MCF 10A (cell line): ENCODE measurements around the gene TAF4. TPM values are rescaled to one million over a fixed set of nuclear protein-coding genes. Genes with fewer than 3 reads are reported as not detected.

Source experiments
- BruUV-seq: library from RNA; stranded (reverse); fragments of 400-500 nt; replicated peaks from 2 replicates; lab custom pipeline; 2021; lab: Mats Ljungman, UMichigan
- CTCF ChIA-PET: fragments of 300-600 bp; sonication (Branson Sonifier 250); formaldehyde crosslinking; extraction: SDS; loops from one replicate; lab custom pipeline; 2021; ENCODE audit warnings: antibody characterized with exemption, inconsistent platforms; lab: Yijun Ruan, JAX
- POLR2A ChIA-PET: fragments of 300-600, 350-650 bp; sonication (Branson Sonifier 250); formaldehyde crosslinking; extraction: SDS; loops from one replicate; lab custom pipeline; 2020; ENCODE audit warnings: antibody characterized with exemption, inconsistent platforms; lab: Yijun Ruan, JAX
- DNase-seq: peaks from one replicate; pipeline ENCODE4 v3.0.0-alpha.2; 2018; ENCODE audit not compliant: unreplicated experiment
- H3K27ac Mint-ChIP-seq: one replicate; pipeline ENCODE4 v1.8.0; 2022; ENCODE audit warnings: mild to moderate bottlenecking, low read depth, mixed read lengths; ENCODE audit not compliant: unreplicated experiment
- H3K27me3 Mint-ChIP-seq: one replicate; pipeline ENCODE4 v1.8.0; 2022; ENCODE audit warnings: mixed read lengths; ENCODE audit not compliant: insufficient read depth, unreplicated experiment
- H3K36me3 Mint-ChIP-seq: one replicate; pipeline ENCODE4 v1.8.0; 2022; ENCODE audit warnings: mild to moderate bottlenecking, moderate library complexity, mixed read lengths; ENCODE audit not compliant: insufficient read depth, unreplicated experiment
- H3K4me1 Mint-ChIP-seq: one replicate; pipeline ENCODE4 v1.8.0; 2022; ENCODE audit warnings: mixed read lengths; ENCODE audit not compliant: insufficient read depth, unreplicated experiment
- H3K4me3 Mint-ChIP-seq: one replicate; pipeline ENCODE4 v1.8.0; 2022; ENCODE audit warnings: mild to moderate bottlenecking, moderate library complexity, mixed read lengths; ENCODE audit not compliant: unreplicated experiment
- H3K9me3 Mint-ChIP-seq: one replicate; pipeline ENCODE4 v1.8.0; 2022; ENCODE audit warnings: mixed read lengths; ENCODE audit not compliant: unreplicated experiment
- intact Hi-C: fragments of 100-400 bp; cut with micrococcal nuclease; formaldehyde crosslinking; loops from 2 replicates; pipeline ENCODE4 v1.14.1; 2022
- total RNA-seq: library from RNA; stranded (reverse); gene quantifications from 2 replicates; pipeline ENCODE4 v1.2.3, GENCODE V29; 2022
- TF ChIP-seq, protein P1 (sequence below): fragments of 200-600 bp; IDR thresholded peaks from one replicate; pipeline ENCODE4 v1.8.0; 2022; ENCODE audit warnings: antibody characterized with exemption, mild to moderate bottlenecking; ENCODE audit not compliant: unreplicated experiment

TAF4 gene
- total RNA-seq, 1 experiment from 2014 or later, result 15.9 TPM

DNA sequence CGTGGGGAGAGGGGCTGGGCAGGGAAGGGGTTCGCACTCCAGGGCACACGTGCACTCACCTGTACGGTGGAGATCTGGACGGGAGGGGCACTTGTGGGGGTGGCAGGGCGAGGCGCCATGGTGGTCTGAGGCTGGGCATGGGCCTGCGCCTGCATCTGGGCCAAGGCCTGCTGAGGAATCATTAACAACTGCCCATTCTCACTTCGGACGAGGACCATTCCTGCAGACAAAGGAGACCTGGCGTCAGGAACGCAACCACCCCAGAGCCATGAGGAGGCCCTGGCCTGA is 51.2 kb downstream of the TAF4 start:
- intact Hi-C loops, result no loop called here
- TF ChIP-seq, protein P1, sequence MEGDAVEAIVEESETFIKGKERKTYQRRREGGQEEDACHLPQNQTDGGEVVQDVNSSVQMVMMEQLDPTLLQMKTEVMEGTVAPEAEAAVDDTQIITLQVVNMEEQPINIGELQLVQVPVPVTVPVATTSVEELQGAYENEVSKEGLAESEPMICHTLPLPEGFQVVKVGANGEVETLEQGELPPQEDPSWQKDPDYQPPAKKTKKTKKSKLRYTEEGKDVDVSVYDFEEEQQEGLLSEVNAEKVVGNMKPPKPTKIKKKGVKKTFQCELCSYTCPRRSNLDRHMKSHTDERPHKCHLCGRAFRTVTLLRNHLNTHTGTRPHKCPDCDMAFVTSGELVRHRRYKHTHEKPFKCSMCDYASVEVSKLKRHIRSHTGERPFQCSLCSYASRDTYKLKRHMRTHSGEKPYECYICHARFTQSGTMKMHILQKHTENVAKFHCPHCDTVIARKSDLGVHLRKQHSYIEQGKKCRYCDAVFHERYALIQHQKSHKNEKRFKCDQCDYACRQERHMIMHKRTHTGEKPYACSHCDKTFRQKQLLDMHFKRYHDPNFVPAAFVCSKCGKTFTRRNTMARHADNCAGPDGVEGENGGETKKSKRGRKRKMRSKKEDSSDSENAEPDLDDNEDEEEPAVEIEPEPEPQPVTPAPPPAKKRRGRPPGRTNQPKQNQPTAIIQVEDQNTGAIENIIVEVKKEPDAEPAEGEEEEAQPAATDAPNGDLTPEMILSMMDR, result no peak
- DNase-seq, result no peak
- no TSS peak for BruUV-seq
- POLR2A ChIA-PET, result interaction anchor here (0.6 to 1.0 kb wide), 2 partner anchors 107 to 223 kb away, joined by 3 to 4 read pairs; no protein-coding TSS in a partner anchor
- CTCF ChIA-PET, result interaction anchor here (0.7 kb wide), 1 partner anchor 113 kb away, joined by 6 read pairs; no protein-coding TSS in a partner anchor
- Mint-ChIP-seq H3K27me3 (no peaks in the 10 kb centered on the region), H3K36me3 (peaks cover 23% of the 10 kb centered on the region), H3K27ac (no peak overlapping the region), H3K9me3 (no peaks in the 10 kb centered on the region), H3K4me3 (no peak overlapping the region), H3K4me1 (peaks cover 7% of the 10 kb centered on the region)

DNA sequence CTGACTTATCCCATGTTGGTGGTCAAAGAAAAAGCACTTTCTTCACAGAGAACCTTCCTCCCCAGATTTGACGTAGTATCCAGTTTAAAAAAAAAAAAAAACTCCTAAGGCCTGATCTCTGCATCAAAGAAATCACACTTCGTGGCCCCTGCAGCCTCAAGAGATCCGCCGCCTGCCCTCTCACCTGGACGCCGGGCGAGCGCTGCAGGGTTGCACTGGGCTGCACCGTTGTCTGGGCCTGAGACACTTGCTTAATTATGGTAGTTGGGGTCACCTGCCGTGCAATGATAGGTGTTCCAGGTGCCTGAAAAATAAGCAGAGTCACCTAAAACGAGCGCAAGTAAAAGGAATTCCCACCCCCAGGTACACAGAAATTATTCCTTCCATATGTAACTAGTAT is 53.0 kb downstream of the TAF4 start:
- CTCF ChIA-PET, result interaction anchor here (0.7 to 3.4 kb wide), 4 partner anchors 123 to 489 kb away, joined by 3 to 62 read pairs (median 11); no protein-coding TSS in a partner anchor

GRCh38 chr20:62011938-62012534 is 53.6 kb downstream of the TAF4 start:
- peaks cover 7% of the 10 kb centered on the region for H3K4me1 Mint-ChIP-seq
- ChIA-PET POLR2A (interaction anchor here (1.1 to 2.6 kb wide), 5 partner anchors 55 to 130 kb away, joined by 3 to 11 read pairs (median 8); partner anchors contain the start of gene LSM14B), CTCF (interaction anchor here (0.5 to 3.4 kb wide), 24 partner anchors 8 to 489 kb away, joined by 3 to 62 read pairs (median 4); partner anchors contain the start of genes MTG2, PSMA7 and SS18L1)
- no TSS peak for BruUV-seq
- H3K4me3 Mint-ChIP-seq, result no peak overlapping the region
- H3K9me3 Mint-ChIP-seq, result no peaks in the 10 kb centered on the region
- DNase-seq, result no peak
- H3K36me3 Mint-ChIP-seq, result peaks cover 45% of the 10 kb centered on the region
- intact Hi-C loops, result loop anchor here (1.0 kb wide), 1 partner anchor 124 kb away; no protein-coding TSS in a partner anchor
- no peaks in the 10 kb centered on the region for H3K27me3 Mint-ChIP-seq
- TF ChIP-seq, protein P1, result no peak
- H3K27ac Mint-ChIP-seq, result no peak overlapping the region

More for the DNA sequence above, 53.0 kb downstream of the TAF4 start:
- no peaks in the 10 kb centered on the region for H3K27me3 Mint-ChIP-seq
- H3K4me3 Mint-ChIP-seq, result no peak overlapping the region
- H3K4me1 Mint-ChIP-seq, result peaks cover 7% of the 10 kb centered on the region
- TF ChIP-seq, protein P1, result no peak
- POLR2A ChIA-PET, result interaction anchor here (2.6 kb wide), 1 partner anchor 54 kb away, joined by 11 read pairs; no protein-coding TSS in a partner anchor
- H3K27ac Mint-ChIP-seq, result no peak overlapping the region
- no peak for DNase-seq
- peaks cover 41% of the 10 kb centered on the region for H3K36me3 Mint-ChIP-seq
- intact Hi-C loops, result no loop called here
- H3K9me3 Mint-ChIP-seq, result no peaks in the 10 kb centered on the region
- no TSS peak for BruUV-seq

- peaks cover 45% of the 10 kb centered on the region for H3K36me3 Mint-ChIP-seq
- DNase-seq, result no peak
- H3K27me3 Mint-ChIP-seq, result no peaks in the 10 kb centered on the region
- BruUV-seq, result no TSS peak
- no peak overlapping the region for H3K4me3 Mint-ChIP-seq
- TF ChIP-seq, protein P1, result no peak
- H3K27ac Mint-ChIP-seq, result no peak overlapping the region
- ChIA-PET POLR2A (interaction anchor here (1.1 to 2.6 kb wide), 6 partner anchors 55 to 131 kb away, joined by 3 to 11 read pairs (median 7); partner anchors contain the start of gene LSM14B), CTCF (interaction anchor here (0.5 to 3.4 kb wide), 36 partner anchors 9 to 357 kb away, joined by 3 to 62 read pairs (median 4); partner anchors contain the start of genes MTG2, PSMA7 and SS18L1)
- intact Hi-C loops, result loop anchor here (1.0 kb wide), 1 partner anchor 125 kb away; no protein-coding TSS in a partner anchor
- peaks cover 7% of the 10 kb centered on the region for H3K4me1 Mint-ChIP-seq
- no peaks in the 10 kb centered on the region for H3K9me3 Mint-ChIP-seq
These were observed 54.3 kb downstream of the TAF4 start for GRCh38 chr20:62011403-62011790.
